ENCODE data around the gene KMT2C.

DNA sequence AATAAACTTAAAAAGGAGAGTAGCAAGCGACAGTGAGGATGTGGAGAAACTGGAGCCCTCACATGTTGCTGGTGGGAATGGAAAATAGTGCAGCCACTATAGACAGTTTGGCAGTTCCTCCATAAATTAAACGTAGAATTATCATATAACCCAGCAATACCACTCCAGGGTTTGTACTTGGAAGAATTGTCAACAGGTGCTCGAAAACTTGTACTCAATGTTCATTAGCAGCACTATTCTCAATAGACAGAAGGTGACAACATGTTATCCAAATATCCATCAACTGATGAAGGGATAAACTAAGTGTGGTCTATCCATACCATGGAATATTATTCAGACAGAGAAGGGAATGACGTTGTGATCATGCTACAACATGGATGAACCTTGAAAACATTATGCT lies 338.5 kb downstream of the KMT2C start:
- TF ChIP-seq EP300 (IDR thresholded peaks at IDR 0.05; ENCODE audit: borderline replicate concordance in 1 of 2, low read depth in 2 of 2, low read length in 2 of 2), result no peak
- TF ChIP-seq, protein P1, sequence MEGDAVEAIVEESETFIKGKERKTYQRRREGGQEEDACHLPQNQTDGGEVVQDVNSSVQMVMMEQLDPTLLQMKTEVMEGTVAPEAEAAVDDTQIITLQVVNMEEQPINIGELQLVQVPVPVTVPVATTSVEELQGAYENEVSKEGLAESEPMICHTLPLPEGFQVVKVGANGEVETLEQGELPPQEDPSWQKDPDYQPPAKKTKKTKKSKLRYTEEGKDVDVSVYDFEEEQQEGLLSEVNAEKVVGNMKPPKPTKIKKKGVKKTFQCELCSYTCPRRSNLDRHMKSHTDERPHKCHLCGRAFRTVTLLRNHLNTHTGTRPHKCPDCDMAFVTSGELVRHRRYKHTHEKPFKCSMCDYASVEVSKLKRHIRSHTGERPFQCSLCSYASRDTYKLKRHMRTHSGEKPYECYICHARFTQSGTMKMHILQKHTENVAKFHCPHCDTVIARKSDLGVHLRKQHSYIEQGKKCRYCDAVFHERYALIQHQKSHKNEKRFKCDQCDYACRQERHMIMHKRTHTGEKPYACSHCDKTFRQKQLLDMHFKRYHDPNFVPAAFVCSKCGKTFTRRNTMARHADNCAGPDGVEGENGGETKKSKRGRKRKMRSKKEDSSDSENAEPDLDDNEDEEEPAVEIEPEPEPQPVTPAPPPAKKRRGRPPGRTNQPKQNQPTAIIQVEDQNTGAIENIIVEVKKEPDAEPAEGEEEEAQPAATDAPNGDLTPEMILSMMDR (IDR thresholded peaks at IDR 0.05; ENCODE audit: control extremely low read depth in 1 of 3, insufficient read depth in 1 of 3, low read depth in 1 of 3, low read length in 3 of 3), result no peak
- TF ChIP-seq POLR2AphosphoS5 (IDR thresholded peaks at IDR 0.05; ENCODE audit: low read depth, low read length), result no peak
- TF ChIP-seq CTBP2 (IDR thresholded peaks at IDR 0.05; ENCODE audit: borderline replicate concordance, insufficient read depth, insufficient read length, low read length), result no peak

Data from H1 (cell line).